Measurements from ENCODE around the gene OR56B4. TPM values are rescaled to one million over a fixed set of nuclear protein-coding genes. Genes with fewer than 3 reads are reported as not detected.

OR56B4 gene
- total RNA-seq, 1 donor from 2014 or later = not detected

DNA sequence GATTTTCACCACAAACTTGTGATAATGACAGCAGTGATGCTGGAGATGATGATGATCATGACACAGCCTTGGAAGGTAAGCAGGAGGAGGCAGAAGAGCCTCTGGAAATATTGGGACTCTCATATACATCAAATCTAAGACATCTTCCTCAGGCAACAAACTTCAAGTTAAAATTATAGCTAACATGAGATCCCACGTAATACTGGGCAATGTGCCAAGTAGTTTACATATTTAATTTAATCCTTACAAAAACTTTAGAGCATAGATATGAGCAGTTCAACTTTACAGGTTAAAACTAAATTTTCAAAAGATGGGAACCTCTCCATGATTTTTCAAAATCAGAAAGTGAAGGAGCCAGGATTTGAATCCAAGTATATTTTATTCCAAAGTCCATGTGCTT is 43.6 kb downstream of the OR56B4 start:
- DNase-seq = no peak

DNA sequence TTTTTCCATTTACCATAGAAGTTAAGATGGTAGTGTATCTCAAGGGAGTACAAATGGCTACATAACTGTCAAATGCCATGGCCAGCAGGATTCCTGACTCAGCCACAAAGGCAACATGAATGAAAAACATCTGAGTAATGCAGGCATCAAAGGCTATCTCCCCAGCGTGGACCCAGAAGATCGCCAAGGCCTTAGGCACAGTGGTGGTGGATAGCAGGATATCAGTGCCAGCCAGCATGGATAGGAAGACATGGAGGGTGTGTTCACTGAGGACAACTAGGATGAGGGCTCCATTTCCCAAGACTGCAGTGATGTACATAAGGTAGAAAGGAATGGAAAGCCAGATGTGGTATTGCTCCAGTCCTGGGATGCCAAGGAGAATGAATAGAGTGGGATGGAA is 44.6 kb downstream of the OR56B4 start:
- DNase-seq = no peak

DNA sequence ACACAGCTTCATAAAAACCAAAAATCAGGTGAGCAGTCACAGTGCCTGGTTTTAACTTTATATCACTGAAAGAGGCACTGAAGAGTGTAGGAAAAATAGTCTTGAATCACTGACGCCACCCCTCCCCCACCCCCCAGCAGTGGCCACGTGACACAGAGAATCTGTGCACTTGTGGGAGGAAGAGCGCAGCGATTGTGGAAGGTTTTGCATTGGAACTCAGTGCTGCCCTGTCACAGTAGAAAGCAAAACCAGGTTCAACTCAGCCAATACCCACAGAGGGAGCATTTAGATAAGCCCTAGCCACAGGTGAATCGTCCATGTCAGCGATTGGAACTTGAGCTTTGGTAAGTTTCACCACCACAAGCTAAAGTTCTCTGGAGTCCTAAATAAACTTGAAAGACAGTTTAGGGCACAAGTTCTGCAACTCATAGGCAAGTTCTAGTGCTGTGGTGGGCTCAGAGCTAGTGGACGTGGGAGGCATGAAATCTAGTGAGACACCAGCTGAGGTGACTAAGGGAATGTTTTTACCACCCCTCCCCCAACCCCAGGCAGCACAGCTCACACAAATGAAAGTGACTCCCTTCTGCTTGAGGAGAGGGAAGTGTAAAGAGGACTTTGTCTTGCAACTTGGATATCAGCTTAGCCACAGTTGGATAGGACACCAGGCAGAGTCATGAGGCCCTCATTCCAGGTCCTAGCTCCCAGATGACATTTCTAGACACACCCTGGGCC is 49.3 kb downstream of the OR56B4 start:
- DNase-seq = no peak

Other genes with a start within 250 kb of the OR56B4 start
- gene OR52E8, start 250.0 kb upstream of the OR56B4 start, total RNA-seq = not detected
- not detected for gene OR52E4, start 227.1 kb upstream of the OR56B4 start, total RNA-seq
- gene OR52E5, start 214.5 kb upstream of the OR56B4 start, total RNA-seq = not detected
- not detected for gene OR56A3, start 165.4 kb upstream of the OR56B4 start, total RNA-seq
- gene OR56A5, start 139.2 kb upstream of the OR56B4 start, total RNA-seq = not detected
- not detected for gene OR52L1, start 120.7 kb upstream of the OR56B4 start, total RNA-seq
- gene OR56A4, start 100.7 kb upstream of the OR56B4 start, total RNA-seq = under 0.01 TPM
- under 0.01 TPM for gene OR56A1, start 76.9 kb upstream of the OR56B4 start, total RNA-seq
- not detected for gene OR52B2, start 62.6 kb downstream of the OR56B4 start, total RNA-seq
- gene OR52W1, start 91.5 kb downstream of the OR56B4 start, total RNA-seq = not detected
- not detected for gene C11orf42, start 97.9 kb downstream of the OR56B4 start, total RNA-seq
- 19.8 TPM for gene FHIP1B, start 127.0 kb downstream of the OR56B4 start, total RNA-seq
- gene CNGA4, start 131.4 kb downstream of the OR56B4 start, total RNA-seq = 0.31 TPM
- 5.3 TPM for gene CCKBR, start 152.2 kb downstream of the OR56B4 start, total RNA-seq
- gene CAVIN3, start 212.8 kb downstream of the OR56B4 start, total RNA-seq = 2.5 TPM

All from occipital lobe (tissue), 2 donors.